ENCODE measurements around the gene CRACR2A.

Gene CRACR2A

GRCh38 chr12:3720772-3721171, 32.1 kb downstream of the CRACR2A start:
- TF ChIP-seq POLR2AphosphoS5 (IDR thresholded peaks at IDR 0.05; ENCODE audit: low read depth, low read length) (no peak), FOXP2 (optimal IDR thresholded peaks at IDR 0.05; ENCODE audit: borderline replicate concordance, extremely low read depth, extremely low read length, insufficient read depth) (no peak), SIN3A (IDR thresholded peaks at IDR 0.05; ENCODE audit: borderline replicate concordance, insufficient read depth, low read length) (no peak), TAF1 (IDR thresholded peaks at IDR 0.05; ENCODE audit: borderline replicate concordance, insufficient read depth, low read length) (no peak), REST (IDR thresholded peaks at IDR 0.05; ENCODE audit: insufficient read depth in 1 of 2, low read depth in 2 of 2, low read length in 2 of 2) (no peak)

GRCh38 chr12:3718100-3718499, 34.8 kb downstream of the CRACR2A start:
- TF ChIP-seq TAF1 (IDR thresholded peaks at IDR 0.05; ENCODE audit: borderline replicate concordance, insufficient read depth, low read length), result no peak
- TF ChIP-seq REST (IDR thresholded peaks at IDR 0.05; ENCODE audit: insufficient read depth in 1 of 2, low read depth in 2 of 2, low read length in 2 of 2), result no peak
- no peak for TF ChIP-seq SIN3A (IDR thresholded peaks at IDR 0.05; ENCODE audit: borderline replicate concordance, insufficient read depth, low read length)
- no peak for TF ChIP-seq POLR2AphosphoS5 (IDR thresholded peaks at IDR 0.05; ENCODE audit: low read depth, low read length)
- TF ChIP-seq FOXP2 (optimal IDR thresholded peaks at IDR 0.05; ENCODE audit: borderline replicate concordance, extremely low read depth, extremely low read length, insufficient read depth), result no peak

GRCh38 chr12:3717283-3717898, 35.5 kb downstream of the CRACR2A start:
- TF ChIP-seq REST (IDR thresholded peaks at IDR 0.05; ENCODE audit: insufficient read depth in 1 of 2, low read depth in 2 of 2, low read length in 2 of 2), result no peak
- TF ChIP-seq POLR2AphosphoS5 (IDR thresholded peaks at IDR 0.05; ENCODE audit: low read depth, low read length), result no peak
- TF ChIP-seq FOXP2 (optimal IDR thresholded peaks at IDR 0.05; ENCODE audit: borderline replicate concordance, extremely low read depth, extremely low read length, insufficient read depth), result no peak
- no peak for TF ChIP-seq SIN3A (IDR thresholded peaks at IDR 0.05; ENCODE audit: borderline replicate concordance, insufficient read depth, low read length)
- TF ChIP-seq TAF1 (IDR thresholded peaks at IDR 0.05; ENCODE audit: borderline replicate concordance, insufficient read depth, low read length), result no peak

- TF ChIP-seq SIN3A (IDR thresholded peaks at IDR 0.05; ENCODE audit: borderline replicate concordance, insufficient read depth, low read length) (no peak), REST (IDR thresholded peaks at IDR 0.05; ENCODE audit: insufficient read depth in 1 of 2, low read depth in 2 of 2, low read length in 2 of 2) (no peak), FOXP2 (optimal IDR thresholded peaks at IDR 0.05; ENCODE audit: borderline replicate concordance, extremely low read depth, extremely low read length, insufficient read depth) (no peak), TAF1 (IDR thresholded peaks at IDR 0.05; ENCODE audit: borderline replicate concordance, insufficient read depth, low read length) (no peak), POLR2AphosphoS5 (IDR thresholded peaks at IDR 0.05; ENCODE audit: low read depth, low read length) (no peak)
Observed at GRCh38 chr12:3715999-3716398, 36.9 kb downstream of the CRACR2A start.
